A204.1 (cell line): Measurements from ENCODE around the gene ATP8B2.
"Not testable (repeated sequence)": the region's sequence is repeated elsewhere in the genome, so short reads cannot be mapped to it uniquely, and the experiment has no call there.

ENCODE experiments used
- FAIRE-seq: peaks from 2 replicates; lab custom pipeline; 2012; peaks lifted over from hg19 to GRCh38; lab: Jason Lieb, UNC

ATP8B2 gene

DNA sequence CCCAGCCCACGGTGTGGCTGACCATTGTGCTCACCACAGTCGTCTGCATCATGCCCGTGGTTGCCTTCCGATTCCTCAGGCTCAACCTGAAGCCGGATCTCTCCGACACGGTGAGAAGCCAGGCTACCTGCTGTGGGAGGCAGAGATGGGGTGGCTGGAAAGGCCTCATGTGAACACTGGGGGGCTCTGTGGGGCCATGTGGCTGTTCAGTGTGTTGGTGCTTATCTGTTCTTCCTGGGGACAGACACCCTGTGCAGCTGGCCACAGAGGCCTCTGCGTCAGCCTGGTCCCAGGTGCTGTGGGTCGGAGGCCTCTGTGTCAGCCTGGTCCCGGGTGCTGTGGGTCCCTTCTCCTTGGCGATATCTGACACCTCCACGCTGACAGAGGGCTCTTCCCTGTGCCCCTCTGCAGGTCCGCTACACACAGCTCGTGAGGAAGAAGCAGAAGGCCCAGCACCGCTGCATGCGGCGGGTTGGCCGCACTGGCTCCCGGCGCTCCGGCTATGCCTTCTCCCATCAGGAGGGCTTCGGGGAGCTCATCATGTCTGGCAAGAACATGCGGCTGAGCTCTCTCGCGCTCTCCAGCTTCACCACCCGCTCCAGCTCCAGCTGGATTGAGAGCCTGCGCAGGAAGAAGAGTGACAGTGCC, 23.2 kb downstream of the ATP8B2 start:
- no peak for FAIRE-seq

DNA sequence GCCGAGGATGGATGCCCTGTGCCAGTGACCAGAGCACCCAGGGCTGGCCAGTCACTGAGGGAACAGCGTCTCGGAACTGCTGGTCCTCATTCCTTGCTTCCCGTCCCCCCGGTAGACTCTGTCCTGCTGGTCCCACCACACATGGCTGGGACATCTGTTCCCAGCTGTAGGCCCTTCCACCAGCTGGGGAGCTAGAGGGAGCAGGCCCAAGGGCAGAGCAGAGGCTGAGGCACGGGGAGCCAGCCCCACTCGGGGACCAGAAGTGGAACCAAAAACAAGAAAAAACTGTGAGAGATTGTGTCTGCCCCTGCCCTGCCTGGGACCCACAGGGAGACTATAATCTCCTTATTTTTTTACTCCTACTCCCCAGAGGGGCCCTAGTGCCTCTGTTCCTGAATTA, 23.8 kb downstream of the ATP8B2 start:
- no peak for FAIRE-seq

DNA sequence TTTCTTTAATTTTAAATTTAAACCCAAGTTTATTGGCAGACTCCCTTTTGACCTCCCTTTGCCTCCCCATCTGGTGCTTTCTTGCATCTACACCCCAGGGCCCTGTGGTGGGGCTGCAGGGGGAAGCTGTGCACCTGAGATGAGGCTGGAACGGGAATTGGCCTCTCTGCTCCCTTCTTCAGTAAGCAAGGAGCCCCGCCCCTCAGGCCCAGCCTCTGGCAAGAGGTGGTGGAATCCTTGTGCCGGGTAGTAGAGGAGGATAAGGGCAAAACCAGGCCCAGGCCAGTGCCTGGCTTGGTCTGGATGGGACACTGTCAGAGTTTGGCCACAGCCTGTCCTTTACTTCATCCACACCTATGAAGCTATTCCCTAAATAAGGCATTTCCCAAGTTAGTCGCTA, 25.1 kb downstream of the ATP8B2 start:
- no peak for FAIRE-seq

DNA sequence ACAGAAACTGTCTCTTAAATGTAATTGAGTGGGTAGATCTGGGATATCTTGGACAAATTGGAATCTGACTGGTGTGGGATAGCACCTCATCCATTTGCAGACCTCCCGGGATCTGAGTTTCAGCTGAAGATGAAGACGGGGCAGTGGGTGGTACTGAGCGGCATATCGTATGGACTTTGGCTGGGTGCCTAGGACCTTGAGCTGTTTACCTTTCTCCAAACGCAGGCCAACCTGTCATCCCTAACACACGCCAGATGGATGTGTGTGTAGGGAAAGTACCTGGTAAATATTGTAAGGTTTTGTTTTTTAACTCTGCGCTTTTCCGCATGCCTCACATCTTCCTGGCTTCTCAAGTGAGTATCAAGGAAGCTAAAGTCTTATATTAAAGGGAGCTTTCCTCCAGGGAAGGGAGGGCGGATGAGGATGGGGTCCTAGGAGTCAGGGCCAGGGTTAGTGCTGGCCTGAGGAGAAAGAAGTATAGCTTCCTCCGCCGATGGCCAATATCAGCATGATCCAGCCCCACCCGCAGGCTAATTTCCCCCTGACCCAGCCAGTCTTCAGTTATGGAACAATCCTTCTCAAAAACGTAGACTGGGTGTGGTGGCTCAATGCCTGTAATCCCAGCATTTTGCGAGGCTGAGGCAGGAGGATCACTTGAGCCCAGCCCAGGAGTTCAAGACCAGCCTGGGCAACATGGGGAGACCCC, 26.2 kb downstream of the ATP8B2 start:
- FAIRE-seq: no peak

DNA sequence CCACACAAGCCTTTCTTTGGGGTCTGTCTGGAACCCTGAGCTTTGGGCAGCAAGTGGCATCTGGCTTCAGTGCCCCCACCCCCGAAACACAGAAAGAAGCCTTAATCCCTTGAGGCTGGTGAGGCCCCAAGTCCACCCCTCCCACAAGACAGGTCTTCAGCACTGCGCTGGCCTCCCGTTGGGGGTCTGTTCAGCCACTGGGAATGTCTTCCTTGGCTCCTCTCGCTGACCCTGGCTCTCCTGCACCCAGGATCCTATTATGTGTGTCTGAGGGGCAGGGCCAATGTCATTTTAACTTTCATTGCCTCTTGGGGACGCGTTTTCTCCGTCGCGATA, 26.9 kb downstream of the ATP8B2 start:
- FAIRE-seq: no peak

DNA sequence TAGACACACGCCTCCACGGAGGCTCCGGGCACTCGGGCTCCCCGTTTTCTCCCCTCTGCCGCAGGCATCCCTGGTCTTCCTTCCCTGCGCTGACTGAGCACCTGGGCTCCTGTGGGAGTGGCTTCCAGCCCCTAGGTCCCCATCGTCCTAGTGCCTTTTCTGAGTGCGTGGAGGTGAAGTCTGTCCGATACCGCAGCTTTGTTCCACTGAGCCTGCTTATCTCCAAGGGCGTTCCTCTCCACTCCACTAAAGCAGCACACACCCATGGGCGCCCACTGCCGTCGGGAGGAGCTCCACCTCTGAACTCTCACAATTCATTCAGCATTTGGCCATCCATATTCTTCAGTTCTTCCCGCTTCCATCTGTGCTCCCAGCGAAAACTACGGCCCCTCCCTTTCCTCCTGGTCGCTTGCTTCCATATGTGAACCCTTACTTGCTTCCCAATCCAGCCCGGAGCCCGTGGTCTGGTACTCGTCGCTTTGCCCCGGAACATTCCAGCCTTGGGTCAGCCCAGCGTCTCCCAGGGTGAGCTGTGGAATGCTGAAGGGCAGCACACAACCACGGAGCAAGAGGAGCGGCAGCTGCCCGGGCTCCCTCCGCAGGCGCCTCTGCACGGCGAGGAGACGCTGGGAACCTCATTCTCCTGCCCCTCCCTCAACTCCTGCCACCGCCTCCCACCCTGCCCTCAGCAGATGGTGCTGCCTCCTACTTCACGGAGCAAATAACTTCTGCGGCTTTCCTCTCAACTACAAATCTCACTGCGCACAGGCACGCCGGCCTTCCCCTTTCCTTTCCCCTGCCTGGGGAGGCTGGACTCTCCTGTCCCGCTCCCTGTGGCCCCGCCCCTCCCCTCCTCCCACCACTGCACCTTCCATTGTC, 27.5 kb downstream of the ATP8B2 start:
- no peak for FAIRE-seq

DNA sequence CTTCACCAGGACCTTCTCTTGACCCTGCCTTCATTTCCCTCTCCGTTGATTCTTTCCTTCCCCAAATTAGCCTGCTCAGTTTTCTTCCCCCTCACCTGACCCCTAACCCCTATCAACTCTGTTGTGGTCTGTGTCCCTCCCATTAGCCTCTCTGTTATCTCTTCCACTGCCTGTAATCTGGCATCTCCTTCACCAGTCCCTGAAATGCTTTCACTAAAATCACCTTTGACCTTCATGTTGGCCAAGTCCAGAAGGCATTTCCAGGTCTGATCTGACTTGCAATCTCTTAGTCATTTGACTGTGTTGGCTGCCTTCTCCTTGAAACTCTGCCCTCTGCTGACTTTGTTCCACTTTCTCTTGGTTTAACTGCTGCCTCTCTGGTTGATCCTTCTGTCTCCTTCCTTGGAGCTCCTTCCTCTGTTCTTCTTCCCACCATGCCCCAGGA, 28.2 kb downstream of the ATP8B2 start:
- no peak for FAIRE-seq

DNA sequence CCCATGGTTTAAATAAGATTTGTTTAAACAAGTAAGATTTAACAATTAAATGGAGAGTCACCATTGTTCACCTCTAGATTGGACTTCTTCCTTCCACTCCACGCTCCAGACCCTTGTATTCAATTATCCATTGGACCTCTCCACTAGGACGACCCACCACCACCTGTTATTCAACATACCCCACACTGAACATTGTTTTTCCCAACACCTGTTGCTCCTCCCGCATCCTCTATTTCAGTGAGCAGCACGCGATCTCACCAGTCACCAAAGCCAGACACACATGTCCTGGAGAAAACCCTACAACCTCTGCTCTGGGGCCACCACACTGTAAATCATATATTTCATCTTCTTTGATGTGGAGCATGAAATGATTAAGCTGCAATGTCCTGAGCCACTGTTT, 28.6 kb downstream of the ATP8B2 start:
- no peak for FAIRE-seq

DNA sequence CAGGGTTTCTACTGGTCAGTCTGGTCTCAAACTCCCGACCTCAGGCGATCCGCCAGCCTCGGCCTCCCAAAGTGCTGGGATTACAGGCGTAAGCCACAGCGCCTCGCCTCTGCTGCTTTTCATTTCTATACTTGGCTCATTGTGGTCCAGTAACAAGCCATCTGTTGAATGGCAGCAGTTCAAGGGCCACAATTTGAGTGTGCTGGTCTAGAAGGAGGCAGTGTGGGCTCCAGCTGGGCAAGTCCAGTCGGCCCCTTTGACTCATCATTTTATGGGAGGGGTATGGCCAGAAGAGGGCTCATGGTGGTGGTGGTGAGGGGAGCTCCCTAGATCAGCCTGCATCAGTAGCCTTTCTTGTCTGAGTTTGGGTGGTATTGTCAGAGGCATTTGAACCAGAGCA, 33.2 kb downstream of the ATP8B2 start:
- no peak for FAIRE-seq

DNA sequence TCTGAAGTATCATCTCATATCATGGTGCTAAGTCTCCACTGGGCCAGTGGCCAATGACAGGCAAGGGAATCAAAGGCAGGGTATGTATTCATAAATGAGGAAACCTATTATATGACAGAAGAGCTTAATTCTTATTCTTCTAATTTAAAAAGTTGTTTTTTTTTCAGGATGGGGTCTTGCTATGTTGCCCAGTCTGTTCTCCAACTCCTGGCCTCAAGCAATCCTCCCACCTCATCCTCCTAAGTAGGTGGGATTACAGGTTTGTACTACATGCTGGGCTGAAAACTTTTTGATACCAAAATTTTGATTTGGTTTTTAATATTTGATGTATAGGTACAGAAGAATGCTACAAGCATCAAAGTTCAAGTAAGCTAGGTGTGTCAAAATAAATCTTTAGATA, 35.0 kb downstream of the ATP8B2 start:
- no peak for FAIRE-seq

DNA sequence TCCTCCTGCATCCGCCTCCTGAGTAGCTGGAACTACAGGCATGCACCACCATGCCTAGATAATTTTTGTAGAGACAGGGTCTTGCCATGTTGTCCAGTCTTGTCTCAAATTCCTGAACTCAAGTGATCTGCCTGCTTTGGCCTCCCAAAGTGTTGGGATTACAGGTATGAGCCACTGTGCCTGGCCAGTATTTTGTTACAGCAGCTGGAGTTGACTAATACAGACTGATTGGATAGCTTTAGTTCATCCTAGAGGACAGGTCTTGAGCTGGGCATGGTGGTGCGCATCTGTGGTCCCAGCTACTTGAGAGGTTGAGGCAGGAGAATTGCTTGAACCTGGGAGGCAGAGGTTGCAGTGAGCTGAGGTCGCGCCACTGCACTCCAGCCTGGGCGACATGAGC, 35.6 kb downstream of the ATP8B2 start:
- not testable (repeated sequence) for FAIRE-seq

DNA sequence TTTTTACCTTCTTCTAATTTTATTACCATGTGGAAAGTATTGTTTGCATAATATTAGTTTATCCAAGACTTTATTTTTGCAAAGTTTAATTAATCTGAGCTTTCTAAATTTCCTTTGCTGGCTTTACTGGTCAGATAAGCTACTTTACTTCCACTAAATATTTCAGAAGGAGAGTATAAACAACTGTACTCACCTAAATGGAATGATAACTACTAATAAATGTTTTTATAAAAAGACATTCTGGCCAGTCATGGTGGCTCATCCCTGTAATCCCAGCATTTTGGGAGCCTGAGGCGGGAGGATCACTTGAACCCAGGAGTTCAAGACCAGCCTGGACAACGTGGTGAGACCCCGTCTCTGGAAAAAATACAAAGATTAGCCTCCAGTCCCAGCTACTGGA, 36.0 kb downstream of the ATP8B2 start:
- no peak for FAIRE-seq

DNA sequence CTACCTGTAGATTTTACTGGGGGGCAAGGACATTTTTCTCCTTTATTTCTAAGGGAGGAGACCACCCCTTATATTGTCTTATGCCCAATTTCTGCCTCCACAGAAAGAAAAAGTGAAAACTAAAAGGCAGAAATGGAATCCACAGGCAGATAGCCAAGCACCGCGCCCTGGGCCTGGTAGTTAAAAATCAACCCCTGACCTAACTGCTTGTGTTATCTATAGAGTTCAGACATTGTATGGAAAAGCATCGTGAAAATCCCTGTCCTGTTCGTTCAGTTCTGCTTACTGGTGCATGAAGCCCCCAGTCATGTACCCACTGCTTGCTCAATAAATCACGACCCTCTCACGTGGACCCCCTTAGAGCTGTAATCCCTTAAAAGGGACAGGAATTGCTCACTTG, 46.1 kb downstream of the ATP8B2 start:
- no peak for FAIRE-seq

DNA sequence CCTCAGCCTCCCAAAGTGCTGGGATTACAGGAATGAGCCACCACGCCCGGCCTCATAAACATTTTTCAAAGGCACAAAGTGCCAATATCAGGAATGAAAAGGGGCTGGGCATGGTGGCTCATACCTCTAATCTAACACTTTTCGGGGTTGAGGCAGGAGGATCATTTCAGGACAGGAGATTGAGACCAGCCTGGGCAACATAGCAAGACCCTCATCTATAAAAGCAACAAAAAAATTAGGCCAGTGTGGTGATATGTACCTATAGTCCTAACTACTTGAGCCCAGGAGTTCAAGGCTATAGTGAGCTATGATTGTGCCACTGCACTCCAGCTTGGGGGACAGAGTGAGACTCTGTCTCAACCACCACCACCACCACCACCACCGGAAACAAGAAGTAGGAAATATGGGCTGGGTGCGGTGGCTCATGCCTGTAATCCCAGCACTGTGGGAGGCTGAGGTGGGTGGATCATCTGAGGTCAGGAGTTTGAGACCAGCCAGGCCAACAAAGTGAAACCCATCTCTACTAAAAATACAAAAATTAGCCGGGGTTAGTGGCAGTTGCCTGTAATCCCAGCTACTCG, 48.5 kb downstream of the ATP8B2 start:
- not testable (repeated sequence) for FAIRE-seq

DNA sequence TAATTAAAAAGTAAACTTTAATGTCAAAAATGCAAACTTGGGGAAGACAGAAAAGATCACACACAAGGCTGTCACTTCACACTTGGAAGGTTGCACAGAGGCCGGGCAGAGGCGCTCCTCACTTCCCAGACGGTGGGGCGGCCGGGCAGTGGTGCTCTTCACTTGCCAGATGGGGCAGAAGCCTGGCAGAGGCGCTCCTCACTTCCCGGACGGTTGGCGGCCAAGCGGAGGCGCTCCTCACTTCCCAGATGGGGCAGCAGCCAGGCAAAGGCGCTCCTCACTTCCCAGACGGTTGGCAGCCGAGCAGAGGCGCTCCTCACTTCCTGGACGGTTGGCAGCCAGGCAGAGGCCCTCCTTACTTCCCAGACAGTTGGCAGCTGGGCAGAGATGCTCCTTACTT, 54.0 kb downstream of the ATP8B2 start:
- no peak for FAIRE-seq

DNA sequence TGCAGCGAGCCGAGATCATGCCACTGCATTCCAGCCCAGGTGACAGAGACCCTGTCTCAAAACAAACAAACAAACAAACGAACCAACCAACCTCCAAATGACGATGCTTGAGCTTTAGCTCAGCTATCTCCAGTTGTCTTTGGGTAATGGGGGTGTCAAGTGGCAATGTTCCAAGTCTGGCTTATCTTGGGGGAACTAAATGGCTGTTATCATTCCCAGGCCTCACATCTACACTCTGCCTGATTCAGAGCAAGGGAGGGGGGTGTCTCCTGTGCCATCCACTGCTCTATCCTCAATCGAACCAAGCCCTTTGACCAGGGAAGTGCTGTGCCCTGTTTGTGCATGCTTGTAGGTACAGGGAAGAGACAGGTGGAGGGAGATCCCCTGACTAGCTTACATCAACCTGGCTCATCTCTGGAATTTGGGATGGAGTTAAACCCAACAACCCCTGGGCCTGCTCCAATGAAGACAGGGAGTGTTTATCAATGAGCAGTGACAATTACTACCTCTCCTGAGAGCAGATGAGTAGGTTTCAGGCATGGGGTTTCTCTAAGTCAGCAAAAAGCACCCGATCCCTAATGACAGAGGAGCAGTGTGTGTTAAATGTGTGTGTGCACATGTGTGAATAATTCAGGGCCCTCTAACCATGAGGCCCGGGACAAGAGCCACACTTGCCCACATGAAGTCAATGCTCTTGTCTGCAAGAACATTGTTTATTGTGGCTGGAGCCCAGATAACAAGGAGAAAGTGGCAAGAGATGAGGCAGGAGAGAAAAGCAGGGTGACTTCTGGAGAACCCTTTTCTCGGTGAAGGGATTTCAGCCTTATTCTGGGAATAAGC, 59.5 kb downstream of the ATP8B2 start:
- FAIRE-seq: no peak

DNA sequence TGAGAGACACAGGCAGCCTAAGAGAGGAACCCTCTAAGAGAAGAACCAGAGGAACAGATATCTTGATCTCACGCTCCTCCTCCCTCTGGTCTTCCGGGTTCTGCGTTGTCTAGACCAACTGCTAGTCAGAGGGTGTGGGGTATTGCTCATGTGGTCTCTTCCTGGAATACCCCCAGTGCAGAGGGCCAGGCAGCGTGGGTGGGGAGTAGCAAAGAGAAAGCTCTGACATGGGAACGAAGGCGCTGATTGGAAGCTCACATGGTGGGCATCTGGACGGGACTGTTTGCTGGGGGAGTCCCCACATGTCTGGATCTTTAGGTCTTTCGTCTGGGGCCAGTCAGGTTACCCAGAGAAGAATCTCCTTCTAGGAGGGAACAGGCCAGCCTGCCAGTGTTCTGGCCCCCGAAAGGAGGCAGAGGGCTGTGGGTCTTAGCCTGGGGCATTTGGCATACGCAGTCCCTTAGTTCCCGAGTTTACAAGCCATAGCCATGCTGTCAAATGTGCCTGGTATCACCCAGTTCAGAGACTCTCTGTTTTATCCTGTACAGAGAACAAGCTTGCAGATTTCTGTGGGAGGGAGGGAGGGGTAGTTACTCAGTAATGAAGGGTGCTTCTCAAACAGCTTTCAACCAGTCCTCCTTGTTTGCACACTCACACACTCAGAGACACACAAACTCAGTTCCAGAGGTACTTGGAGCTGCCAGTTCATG, 61.5 kb downstream of the ATP8B2 start:
- FAIRE-seq: no peak

DNA sequence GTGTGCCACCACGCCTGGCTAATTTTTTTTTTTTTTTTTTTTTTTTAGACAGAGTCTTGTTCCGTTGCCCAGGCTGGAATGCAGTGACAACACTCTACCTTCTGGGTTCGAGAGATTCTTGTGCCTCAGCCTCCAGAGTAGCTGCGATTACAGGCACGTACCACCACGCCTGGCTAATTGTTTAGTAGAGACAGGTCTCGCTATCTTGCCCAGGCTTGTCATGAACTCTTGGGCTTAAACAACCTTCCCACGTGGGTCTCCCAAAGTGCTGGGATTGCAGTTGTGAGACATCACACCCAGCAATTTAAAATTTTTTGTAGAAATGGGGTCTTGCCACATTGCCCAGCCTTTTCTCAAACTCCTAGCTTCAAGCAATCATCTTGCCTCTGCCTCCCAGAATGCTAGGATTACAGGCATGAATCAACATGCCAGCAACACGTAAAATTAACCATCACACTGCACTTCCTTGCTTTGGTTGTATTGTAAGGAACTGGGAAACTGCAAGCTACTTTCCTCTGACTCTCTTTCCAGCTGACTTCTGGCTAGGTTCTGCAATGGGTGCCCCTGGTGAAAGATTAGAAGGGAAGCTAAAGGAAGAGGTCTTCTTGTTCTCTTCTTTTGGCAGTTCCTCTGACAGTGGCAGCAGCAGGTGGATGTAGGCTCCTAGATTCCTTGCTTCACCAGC, 65.9 kb downstream of the ATP8B2 start:
- no peak for FAIRE-seq

DNA sequence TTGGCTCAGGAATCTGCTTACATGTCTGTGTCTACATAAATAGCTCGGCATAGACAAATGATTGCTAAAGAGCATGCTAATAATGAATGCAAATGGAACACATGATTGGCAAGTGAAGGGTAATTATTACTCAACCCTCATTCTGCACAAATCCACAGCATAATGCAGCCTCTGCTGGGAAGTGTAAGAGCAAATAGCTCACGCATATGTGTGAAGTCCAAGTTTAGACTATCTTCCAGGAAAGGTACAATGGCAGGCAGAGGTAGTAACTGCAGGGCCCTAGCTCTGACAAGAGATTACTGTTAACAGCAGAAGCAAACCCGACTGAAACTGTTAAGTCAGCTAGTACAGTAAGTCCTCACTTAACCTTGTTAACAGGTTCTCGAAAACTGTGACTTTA, 72.8 kb downstream of the ATP8B2 start:
- no peak for FAIRE-seq

DNA sequence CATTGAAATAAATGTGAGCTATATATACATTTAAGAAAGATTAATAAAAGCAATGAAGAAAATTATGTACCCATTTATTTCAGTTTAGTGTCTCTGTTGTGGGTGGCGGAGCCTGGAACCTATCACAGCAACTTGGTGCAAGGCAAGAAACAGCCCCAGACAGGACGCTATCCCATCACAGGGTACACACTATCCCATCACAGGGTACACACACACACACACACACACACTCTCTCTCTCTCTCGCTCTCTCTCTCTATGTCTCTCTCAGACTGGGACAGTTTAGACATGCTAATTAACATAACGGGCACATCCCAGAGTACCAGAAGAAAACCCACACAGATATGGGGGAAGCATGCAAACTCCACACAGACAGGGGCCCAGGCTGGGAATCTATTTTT, 73.4 kb downstream of the ATP8B2 start:
- FAIRE-seq: no peak

DNA sequence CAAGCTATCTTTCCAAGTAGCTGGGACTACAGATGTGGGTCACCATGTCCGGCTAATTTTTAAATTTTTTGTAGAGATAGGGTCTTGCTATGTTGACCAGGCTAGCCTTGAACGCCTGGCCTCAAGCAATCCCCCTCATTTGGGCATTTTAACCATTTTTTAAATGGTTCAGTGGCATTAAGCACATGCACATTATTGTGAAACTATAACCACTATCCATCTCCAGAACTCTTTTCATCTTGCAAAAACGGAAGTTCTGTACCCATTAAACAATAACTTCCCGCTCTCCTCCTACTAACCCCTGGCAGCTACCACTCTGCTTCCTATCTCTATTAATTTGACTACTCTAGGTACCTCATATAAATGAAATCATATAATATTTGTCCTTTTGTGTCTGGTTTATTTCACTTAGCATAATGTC, 75.1 kb downstream of the ATP8B2 start:
- FAIRE-seq: no peak
